GM18511 (cell line): ENCODE data around the gene ZNF385B.

ENCODE experiments used
- ATAC-seq: cut with Tn5 transposase; IDR thresholded peaks from one replicate; pipeline ENCODE4 v1.9.1; 2021; ENCODE audit warnings: mild to moderate bottlenecking, moderate library complexity; ENCODE audit not compliant: unreplicated experiment

Gene ZNF385B

DNA sequence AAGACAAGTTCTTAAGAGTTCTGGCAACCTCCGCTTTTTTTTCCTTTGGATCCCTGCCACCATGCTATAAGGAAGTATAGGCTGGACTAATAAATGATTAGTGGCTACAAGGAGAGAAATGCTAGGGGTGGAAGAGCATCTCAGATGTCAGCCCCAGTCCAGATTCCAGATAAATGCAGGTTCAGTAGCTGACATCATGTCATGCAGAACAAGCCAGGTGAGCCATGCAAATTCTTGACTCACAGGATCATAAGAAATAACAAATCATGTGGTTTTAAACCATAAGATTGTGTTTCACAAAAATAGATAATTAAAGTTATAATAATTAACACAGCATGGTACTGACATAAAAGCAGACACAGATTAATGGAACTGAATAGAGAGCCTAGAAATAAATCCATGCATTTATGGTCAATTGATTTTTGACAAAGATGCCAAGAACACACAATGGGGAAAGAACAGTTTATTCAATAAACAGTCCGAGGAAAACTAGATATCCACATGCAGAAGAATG is 443.9 kb downstream of the ZNF385B start:
- ATAC-seq, result no peak

DNA sequence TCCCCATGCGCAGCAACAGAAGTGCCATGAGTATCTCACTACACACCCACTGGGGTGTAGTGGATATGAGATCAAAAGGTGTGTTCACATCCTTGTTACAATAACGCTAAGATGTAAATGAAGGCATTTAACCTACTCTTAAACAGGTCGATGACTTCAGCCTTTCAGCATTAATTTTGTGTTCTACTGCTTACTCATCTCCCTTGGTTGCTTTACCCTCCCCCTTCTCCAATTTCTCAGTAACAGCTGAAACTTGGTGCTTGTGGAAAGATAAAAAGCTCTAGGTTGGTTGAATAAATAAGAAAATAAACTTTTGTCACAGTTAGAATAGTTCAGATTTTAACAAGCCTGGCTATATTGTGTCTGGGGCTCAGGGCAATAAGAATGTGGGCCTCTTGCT is 449.3 kb downstream of the ZNF385B start:
- no peak for ATAC-seq

- peak; percentile 89 for ATAC-seq
Observed at GRCh38 chr2:179410552-179411356, 450.7 kb downstream of the ZNF385B start.

- no peak for ATAC-seq
Observed at GRCh38 chr2:179403624-179404023, 457.8 kb downstream of the ZNF385B start.

DNA sequence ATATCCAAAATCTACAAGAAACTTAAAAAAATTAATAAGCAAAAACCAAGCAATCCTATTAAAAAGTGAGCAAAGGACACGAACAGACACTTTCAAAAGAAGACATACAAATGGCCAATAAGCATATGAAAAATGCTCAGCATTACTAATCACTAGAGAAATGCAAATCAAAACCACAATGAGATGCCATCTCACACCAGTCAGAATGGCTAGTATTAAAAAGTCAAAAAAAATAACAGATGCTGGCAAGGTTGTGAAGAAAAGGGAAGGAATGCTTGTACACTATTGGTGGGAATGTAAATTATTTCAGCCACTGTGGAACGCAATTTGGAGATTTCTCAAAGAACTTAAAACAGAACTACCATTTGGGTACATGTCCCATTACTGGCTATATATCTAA is 467.9 kb downstream of the ZNF385B start:
- ATAC-seq, result no peak
